SKM-1 (cell line): ENCODE results near the gene BNC2.
"Not testable (repeated sequence)": the region's sequence is repeated elsewhere in the genome, so short reads cannot be mapped to it uniquely, and the experiment has no call there.

Experiments
- DNase-seq: peaks from one replicate; lab custom pipeline; 2025; ENCODE audit not compliant: unreplicated experiment; lab: John Stamatoyannopoulos, UW

BNC2 gene

DNA sequence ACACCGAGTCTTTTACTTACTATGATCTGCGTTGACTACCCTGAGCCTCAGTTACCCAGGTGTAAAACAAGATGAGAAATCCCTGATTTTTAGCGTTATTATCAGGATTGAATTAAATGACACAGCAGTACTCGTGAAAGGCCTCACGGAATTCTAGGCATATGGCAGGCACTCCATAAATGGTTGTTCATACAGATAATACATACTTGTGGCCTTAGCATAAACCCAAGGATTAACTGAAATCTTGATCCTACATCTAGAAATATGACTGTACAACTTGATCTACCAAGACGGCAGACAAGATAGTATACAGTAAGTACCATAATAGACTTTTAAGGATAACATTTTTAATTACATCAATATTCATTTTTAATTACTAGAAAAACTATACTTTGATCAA is 409.8 kb downstream of the BNC2 start:
- DNase-seq = no peak

- DNase-seq = no peak
These were observed 410.9 kb downstream of the BNC2 start for GRCh38 chr9:16459421-16460148.

- no peak for DNase-seq
These were observed 411.6 kb downstream of the BNC2 start for GRCh38 chr9:16458696-16459420.

DNA sequence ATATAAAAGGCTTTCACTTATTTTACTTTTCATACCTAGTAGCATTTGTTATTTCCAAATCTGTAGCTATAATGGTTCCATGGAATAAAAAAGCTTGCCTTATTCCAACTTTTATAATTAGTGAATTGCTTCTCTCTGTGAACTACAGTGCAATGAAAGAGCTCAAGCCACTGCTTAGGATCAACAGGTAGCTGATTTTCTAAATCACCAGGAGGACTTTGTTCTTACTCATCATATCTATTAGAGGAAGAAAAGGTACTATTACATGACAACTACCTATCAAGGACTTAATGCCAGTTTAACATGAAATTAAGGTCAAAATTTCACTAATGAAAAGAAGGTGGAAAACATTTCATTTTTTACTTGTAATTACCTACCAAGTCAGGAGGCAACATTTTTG is 414.6 kb downstream of the BNC2 start:
- DNase-seq = no peak

DNA sequence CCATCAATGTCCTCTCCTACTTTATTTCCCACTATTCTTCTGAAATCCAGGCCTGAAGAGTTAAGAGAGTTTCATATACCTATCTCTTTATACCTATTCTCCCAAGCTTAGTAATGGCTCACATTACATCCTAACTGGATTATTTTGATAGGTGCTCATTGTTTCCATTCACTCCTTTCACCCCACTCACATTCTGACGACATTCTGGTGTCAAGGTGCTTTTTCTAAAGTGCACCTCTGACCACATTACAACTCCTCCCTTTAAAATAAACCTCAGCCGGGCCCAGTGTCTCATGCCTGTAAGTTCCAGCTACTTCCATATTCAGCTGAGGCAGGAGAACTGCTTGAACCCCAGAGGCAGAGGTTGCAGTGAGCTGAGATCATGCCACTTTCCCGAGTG is 417.1 kb downstream of the BNC2 start:
- no peak for DNase-seq

DNA sequence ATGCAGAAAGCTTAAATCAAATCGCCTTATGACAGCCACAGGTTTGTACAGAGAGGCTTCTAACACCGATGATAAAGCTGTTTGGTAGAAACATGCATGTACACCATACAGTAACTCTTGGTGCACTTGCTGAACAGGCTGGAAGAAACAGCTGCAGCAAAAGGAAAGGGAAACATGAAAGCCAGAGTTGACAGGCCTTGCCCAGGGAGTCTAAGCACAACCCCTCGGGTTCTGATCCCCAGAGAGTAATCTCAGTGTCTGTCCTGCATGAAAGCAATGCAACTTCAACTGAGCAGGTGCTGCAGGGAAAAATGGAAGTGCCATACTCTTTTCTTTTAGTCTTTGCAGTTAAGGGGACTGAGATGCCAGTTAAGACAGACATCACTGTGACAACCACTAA is 419.9 kb downstream of the BNC2 start:
- DNase-seq = no peak

- DNase-seq = no peak
These were observed 420.4 kb downstream of the BNC2 start for GRCh38 chr9:16450043-16450442.

DNA sequence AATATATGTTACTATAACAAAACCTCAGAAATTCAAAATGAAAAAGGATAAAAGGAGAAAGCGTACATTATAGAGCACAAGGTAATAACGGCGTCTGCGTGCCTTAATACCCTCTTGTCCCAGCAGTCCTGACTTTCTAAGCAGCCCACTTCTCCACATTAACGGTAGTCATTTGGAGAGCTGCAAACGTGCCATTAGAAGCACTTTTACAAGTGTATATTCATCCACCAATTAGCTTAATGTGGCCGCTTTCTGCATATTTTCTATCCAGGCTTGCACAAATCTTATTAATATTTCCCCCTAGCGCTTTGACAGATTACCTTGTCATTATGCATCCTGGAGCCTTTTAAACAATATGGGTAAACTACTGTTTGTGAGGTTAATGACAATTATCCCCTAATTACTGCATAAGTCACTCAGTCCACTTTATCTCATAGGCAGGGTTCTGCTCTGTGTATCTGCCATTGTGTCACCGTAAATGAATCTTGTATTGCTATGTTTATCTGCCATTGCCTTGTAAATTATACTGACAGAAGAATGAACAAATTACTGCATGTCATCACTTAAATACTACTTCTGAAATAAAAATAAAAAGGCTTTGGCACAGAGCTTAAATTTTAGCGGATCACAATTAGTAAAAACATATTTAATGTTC is 421.3 kb downstream of the BNC2 start:
- no peak for DNase-seq

GRCh38 chr9:16447946-16448345 is 422.5 kb downstream of the BNC2 start:
- no peak for DNase-seq

DNA sequence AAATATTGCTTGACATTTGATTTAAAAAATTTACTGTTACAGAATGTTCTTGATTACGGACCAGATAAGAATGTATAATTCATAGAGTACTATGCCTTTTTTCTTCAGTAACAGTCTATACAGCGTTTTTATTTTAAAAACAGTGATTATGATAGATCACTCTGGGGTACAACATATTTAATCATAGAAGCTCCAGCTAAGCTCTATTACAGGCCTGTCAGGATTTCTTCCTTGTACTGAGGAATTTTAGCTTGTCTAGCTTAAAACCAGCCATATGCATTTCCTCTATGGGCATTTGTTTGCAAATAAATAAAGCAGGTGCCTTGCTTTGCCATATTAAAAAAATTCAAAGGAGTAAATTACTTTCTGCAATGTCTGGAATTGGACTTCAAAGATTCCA is 423.8 kb downstream of the BNC2 start:
- DNase-seq = no peak

DNA sequence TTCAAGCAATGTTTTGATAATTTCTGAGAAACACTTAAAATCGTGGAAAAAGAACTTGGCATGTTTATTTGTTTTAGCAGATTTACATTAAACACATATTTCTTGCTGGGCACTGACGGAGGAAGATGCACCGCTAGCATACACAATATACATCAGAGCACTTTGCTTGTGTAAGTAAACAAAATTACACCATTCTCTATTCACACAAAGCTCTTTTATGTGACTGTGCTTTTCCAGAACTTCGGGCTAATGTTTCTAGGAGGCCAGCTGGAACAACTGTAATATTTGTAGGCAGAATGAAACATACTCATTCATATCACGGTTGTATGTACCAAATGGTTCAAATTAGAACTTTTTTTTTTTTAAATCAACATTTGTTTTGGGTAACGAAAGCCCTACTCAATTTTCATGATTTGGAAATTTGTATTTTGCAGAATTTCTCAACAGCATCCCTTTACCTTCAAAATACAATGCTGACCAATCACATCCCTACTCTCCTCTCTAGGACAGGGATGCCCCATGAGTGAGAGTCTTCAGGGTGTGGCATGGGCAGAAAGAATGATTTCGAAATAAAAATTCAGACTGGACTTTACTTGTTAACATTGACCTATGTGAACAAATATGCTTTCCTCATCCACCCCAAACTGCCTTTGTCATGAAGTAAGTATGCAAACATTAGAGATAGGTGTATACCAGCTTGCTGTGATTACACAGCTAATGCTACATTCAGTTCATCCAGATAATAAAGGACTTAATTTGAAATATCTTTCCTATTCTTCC is 425.1 kb downstream of the BNC2 start:
- no peak for DNase-seq

GRCh38 chr9:16442622-16443021 is 427.8 kb downstream of the BNC2 start:
- no peak for DNase-seq

- DNase-seq = no peak
These were observed 428.7 kb downstream of the BNC2 start for GRCh38 chr9:16441791-16442190.

DNA sequence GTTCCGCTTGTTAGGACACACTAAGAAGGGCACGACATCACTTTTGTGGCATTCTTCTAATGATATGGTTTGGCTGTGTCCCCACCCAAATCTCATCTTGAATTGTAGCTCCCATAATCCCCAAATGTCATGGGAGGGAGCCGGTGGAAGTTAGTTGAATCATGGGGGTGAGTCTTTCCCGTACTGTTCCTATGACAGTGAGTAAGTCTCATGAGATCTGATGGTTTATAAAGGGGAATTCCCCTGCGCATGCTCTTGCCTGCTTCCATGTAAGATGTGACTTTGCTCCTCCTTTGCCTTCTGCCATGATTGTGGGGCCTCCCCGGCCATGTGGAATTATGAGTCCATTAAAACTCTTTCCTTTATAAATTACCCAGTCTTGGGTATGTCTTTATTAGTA is 431.6 kb downstream of the BNC2 start:
- DNase-seq = not testable (repeated sequence)

GRCh38 chr9:16436545-16436944 is 433.9 kb downstream of the BNC2 start:
- no peak for DNase-seq

- DNase-seq = no peak
These were observed 435.9 kb downstream of the BNC2 start for GRCh38 chr9:16434526-16434925.

DNA sequence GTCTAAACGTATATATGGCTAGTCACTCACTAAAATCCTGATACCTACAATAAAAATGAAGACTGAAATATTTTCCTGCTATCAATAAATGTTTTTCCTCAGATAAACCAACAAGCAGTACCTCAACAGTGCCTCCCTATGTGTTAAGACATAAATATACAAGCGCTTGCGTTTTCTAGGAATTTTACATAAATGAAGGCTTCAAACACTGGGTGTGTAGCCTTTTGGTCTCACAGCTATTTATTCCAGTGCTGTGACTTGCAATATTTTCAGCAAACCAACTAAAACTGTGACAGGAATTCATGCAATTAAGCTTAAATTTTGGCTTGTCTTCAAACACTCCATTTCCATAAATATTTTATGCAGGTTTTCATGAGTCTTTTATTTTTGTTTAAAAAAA is 437.0 kb downstream of the BNC2 start:
- no peak for DNase-seq

DNA sequence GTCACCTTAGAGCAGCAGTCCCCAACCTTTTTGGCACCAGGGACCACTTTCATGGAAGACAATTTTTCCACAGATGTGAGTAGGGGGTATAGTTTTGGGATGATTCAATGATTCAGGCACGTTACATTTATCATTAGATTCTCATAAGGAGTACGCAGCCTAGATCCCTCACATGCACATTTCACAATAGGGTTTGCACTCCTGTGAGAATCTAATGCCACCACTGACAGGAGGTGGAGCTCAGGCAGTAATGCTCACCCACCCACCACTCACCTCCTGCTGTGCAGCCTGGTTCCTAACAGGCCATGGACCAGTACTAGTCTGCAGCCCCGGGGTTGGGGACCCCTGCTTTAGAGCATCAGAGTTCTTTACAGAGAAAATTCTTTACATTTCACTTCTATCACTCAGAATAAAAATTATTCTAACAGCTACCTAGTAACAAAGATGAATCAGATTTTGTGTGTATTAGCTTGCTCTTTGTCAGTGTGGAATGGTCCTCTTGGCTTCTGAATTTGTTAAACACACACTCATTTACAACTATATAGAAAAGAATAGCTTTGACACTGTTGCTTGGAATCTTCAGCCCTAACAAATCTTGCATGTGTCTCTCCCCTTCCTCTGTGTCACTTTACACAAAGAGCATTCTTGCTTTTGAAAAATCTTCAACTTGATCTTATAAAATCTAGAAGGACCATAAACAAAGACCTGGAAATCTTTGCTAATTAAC is 438.6 kb downstream of the BNC2 start:
- DNase-seq = no peak

- no peak for DNase-seq
These were observed 440.8 kb downstream of the BNC2 start for GRCh38 chr9:16429671-16430070.

DNA sequence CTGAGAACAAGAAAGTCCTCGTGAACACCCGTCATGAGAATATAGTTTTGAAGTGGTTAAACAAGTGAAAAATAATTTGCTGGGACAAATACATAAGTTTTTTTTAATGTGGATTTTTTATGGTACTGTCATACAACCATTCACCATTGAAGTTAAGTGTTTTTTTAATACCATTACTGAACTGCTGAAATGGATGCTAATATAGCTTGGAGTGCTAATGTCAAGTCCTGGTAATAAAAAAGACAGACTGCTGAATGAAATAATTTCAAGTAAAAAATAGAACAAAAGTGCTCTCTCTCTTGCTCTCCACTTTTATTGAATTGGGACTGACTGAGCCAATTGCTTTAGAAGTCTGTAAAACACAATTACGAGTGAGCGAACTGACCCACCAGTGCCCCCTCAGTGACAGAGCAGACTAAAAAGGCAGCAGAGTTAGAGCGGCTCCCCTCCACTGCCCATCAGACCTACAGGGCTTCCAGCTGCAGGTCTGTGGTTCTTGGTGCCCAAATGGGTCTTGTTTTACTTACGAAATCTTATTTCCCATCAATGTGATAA is 442.5 kb downstream of the BNC2 start:
- no peak for DNase-seq

GRCh38 chr9:16426716-16427115 is 443.8 kb downstream of the BNC2 start:
- DNase-seq = no peak
